Activated CD4-positive, CD25-positive, alpha-beta regulatory T cell treated with anti-CD3 and anti-CD28 coated beads, Interleukin-2, amount 50 U/mL, for 24 hours (primary cell): ENCODE measurements around the gene SDR42E1.

ENCODE experiments used
- ATAC-seq, 2 donors: fragments of 150-1000 bp; cut with Tn5 transposase; one replicate each; pipeline ENCODE4 v1.10.0; 2021; ENCODE audit warnings: mild to moderate bottlenecking in 1 of 2, moderate library complexity in 1 of 2

The SDR42E1 gene, protein sequence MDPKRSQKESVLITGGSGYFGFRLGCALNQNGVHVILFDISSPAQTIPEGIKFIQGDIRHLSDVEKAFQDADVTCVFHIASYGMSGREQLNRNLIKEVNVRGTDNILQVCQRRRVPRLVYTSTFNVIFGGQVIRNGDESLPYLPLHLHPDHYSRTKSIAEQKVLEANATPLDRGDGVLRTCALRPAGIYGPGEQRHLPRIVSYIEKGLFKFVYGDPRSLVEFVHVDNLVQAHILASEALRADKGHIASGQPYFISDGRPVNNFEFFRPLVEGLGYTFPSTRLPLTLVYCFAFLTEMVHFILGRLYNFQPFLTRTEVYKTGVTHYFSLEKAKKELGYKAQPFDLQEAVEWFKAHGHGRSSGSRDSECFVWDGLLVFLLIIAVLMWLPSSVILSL

DNA sequence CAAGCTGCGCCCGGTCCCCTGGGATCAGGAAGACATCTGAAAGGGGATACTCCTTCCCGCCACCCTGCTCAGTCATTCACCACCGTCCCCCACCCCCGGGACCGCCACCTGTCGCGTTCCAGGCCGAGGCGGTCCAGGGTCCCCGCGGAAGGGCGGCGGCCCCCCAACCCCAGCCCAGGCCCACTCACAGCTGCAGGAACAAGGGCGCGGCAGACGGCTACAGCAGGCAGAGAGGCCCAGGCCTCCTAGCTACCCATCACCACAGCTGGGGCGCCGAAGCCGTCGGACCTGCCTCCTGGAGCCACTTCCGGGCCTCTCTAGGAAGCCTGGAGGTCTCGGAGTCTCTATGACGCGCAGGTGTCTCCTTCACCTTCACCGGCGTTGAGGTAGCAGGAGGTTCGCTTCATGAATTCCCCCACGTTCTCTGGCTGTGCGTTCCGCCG is at the start of gene SDR42E1:
Gene SDR42E1, minus strand, starts transcription at position 272 of the 443 bp plus-strand sequence. CDS start 10,612 bp downstream, outside the sequence.
- peak; percentile 65 to 85 for ATAC-seq

GRCh38 chr16:82059983-82060421 is 48.7 kb upstream of the SDR42E1 start:
- ATAC-seq = no peak

GRCh38 chr16:82059161-82059982 is 48.1 kb upstream of the SDR42E1 start:
- no peak for ATAC-seq

DNA sequence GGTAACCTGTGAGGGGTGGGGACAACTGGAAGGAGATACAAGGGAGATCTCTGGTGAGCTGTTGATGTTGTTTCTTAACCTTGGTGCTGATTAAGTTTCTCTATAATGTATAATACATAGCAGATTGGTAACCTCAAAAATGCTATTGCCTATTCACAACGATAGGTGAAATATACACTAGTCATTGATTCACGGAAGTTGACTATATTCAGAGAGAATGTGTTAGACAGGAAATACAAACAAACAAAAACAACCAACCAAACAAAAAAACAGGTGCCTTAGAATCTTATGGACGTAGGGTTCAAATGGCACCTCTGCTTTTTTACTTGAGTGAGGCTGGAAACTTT is 45.3 kb upstream of the SDR42E1 start:
- no peak for ATAC-seq

GRCh38 chr16:82055728-82056549 is 44.7 kb upstream of the SDR42E1 start:
- no peak for ATAC-seq

- no peak for ATAC-seq
Observed at GRCh38 chr16:82055117-82055516, 43.8 kb upstream of the SDR42E1 start.

- no peak for ATAC-seq
Observed at GRCh38 chr16:82051656-82052055, 40.4 kb upstream of the SDR42E1 start.

- no peak for ATAC-seq
Observed at GRCh38 chr16:82050909-82051357, 39.7 kb upstream of the SDR42E1 start.

DNA sequence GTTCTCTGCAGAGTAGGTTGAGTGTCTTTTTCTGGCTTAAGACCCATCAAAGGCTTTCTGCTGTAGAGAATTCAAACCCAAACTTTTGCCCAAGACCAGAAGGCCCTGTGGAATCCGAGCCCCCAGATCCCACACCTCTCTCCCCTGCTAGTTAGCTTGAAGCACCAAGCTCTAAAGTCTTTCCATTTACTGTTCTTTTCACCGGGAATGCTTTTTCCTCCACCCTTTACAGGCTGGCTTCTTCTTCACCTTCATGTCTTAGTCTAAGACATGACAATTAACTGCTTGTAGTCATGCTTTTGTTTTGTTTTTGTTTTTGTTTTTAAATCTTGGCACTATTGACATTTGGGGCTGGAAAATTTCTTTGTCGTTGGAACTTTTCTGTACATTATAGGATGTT is 39.2 kb upstream of the SDR42E1 start:
- ATAC-seq = no peak

DNA sequence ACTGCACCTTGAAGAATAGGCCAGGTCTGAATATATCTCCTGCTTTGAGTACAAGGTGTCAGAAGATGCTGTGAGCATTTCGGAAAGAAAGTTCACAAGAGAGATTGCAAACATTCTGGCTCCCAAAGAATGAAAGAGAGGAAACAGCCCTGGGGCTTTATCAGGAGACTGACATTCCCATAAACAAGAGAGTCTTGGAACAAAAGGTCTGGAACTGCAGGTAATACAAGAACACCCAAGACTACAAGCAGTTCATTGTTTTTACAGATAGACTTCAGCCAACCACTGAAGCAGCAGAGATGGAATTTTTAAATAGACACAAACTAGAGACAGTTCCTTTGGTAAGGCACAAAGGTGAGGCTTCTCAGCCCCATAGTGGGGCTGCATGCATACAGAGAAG is 38.2 kb upstream of the SDR42E1 start:
- no peak for ATAC-seq

GRCh38 chr16:82047787-82048186 is 36.5 kb upstream of the SDR42E1 start:
- no peak for ATAC-seq

DNA sequence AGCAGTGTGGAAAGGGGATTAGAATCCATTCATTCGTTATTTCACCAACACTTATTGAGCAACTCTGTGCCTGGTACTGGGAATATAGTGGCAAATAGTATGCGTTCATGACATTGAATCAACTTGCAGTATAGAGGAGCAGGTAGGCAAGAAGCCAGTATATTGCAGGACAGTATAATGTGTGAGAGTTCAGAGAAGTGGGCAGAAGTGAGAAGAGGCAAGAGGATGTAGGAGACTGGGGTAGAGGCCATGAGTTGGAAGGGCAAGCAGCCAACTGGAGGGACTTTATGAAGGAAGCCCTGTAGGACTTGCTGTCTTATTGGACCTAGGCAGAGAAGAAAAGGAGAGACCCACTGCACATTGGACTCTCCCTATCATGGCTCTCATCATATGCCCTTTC is 36.1 kb upstream of the SDR42E1 start:
- ATAC-seq = no peak

- ATAC-seq = no peak
Observed at GRCh38 chr16:82046941-82047340, 35.7 kb upstream of the SDR42E1 start.

DNA sequence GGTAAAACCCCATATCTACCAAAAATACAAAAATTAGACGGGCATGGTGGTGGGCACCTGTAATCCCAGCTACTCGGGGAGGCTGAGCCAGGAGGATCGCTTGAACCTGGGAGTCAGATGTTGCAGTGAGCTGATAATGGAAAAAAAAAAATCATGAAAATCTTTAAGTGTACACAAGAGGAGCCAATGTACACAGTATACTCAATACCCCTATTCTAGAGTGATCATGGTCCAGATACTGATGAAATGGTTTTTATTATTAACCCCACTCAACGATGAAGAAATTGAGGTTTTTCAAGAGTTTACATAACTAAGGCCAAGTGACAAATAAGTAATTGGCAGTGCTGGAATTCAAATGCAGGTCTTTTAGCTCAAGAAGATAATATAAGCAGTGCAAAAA is 35.3 kb upstream of the SDR42E1 start:
- ATAC-seq = no peak

- ATAC-seq = no peak
Observed at GRCh38 chr16:82045465-82045864, 34.2 kb upstream of the SDR42E1 start.

GRCh38 chr16:82044585-82044911 is 33.3 kb upstream of the SDR42E1 start:
- no peak for ATAC-seq

- no peak for ATAC-seq
Observed at GRCh38 chr16:82043680-82044584, 32.7 kb upstream of the SDR42E1 start.

- no peak for ATAC-seq
Observed at GRCh38 chr16:82042846-82043245, 31.6 kb upstream of the SDR42E1 start.

- ATAC-seq = no peak
Observed at GRCh38 chr16:82042144-82042543, 30.9 kb upstream of the SDR42E1 start.

- ATAC-seq = no peak
Observed at GRCh38 chr16:82041542-82041941, 30.3 kb upstream of the SDR42E1 start.

DNA sequence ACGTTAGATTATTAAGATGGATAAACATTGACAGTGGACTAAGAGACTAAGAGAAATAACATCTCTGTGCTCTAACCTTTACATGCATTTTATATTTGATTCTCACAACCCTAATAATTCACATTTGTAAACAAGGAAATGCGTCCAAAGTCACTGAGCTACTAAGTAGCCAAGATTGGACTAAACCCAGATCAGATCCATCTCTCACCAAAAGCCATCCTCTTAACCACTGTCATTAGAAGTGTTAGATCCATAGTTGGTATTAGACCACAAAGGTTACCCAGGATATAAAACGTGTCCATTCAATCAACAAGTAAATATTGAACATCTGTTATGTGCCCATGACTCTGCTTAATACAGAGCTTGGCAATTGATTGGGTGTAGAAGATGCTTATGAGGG is 29.0 kb upstream of the SDR42E1 start:
- ATAC-seq = no peak

DNA sequence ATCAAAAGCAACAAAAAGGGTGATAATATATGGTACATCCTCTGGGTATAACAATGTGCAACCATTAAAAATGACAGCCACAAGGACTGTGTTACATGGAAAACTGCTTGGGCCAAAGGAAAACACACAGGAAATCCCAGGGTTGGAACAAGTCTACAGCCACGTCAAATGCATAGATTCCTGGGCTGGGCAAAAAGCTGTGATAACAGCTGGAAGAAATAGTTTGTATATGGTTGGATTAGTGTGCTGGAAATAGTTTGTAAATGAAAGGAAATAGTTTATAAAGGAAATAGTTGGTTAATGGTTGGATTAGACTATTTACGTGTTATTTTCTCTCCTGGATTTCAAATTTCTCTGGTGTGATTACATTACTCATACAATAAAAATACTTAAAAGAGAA is 26.4 kb upstream of the SDR42E1 start:
- no peak for ATAC-seq
